HG03175 (cell line): ENCODE measurements around the gene RPLP2.

ENCODE experiments used
- ATAC-seq: cut with Tn5 transposase; IDR thresholded peaks from one replicate; pipeline ENCODE4 v1.9.1; 2021; ENCODE audit warnings: mild to moderate bottlenecking, moderate library complexity; ENCODE audit not compliant: unreplicated experiment

The RPLP2 gene

DNA sequence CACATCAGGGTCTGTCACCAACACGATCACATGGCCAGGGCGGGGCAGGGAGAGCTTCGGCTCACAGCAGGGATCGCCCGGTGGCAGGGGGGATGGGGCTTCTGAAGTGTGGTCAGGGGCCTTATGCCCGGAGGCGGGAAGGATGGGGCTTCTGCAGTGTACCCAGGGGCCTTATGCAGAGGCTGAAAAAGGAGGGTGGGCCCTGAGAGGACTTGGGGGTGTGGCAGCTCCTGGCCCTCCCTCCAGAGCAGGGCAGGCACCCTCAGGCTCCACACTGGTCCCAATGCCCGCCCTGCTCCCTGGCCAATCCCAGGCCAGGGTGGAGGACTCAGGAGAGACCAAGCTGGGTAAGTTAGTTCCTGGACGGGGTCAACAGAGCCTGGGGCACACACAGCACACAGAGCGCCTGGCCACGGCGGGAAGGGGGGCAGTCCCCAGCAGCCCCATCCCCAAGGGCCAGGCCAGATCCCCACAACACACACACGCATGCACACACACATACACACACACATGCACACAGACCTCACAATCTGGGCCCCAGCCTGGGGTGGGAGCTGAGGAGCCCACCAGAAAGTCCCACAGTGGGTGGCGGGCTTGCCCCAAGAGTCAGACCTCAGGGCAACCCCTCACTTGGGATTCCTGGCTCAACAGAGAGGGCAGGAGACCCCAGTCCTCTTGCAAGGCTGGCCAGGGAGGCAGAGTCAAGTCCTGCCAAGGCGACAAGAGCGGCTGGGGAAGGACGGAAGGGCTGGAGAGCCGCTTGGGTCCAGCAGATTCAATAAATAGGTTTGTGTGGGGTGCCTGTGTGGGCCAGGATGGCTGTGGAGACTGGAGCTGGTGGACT lies 18.8 kb upstream of the RPLP2 start:
- ATAC-seq, result no peak

DNA sequence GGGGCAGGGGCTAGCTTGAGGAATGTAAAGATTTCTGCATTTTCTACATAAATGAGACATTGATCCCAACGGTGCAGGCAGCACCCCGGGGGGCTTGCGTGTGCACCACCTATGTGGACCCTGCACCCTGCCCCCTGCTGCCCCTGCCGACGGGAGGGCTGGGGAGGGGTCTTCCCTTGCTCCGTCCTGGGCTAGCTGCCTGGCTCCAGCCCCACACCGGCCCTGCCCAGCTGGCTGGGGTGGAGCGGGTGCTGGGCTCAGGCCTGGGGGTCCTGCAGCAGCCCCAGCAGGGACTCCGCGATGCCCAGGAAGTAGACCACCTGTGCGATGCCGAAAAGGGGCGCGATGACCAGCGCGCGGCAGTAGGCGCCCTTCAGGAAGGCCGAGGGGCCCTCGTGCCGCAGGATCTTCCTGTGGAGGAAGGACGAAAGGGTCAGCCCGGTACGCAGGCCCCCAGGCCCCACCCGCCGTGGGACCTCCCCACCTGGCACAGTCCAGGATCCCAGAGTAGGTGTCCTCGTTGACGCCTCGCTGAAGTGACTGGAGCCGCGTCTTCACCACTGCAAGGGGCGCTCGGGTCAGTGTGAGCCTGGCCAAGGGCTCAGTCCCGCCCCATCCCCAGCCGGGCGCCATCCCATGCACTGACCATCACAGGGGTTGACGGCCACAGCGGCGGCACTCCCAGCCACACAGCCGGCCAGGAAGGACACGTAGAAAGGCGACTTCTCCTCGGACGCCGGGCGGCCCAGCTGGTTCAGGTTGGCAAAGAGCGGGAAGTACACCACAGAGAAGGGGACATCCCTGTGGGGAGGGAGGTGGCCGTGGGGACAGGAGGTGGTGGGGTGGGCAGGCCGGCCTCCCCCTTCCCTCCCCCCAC lies 17.9 kb upstream of the RPLP2 start:
- no peak for ATAC-seq

DNA sequence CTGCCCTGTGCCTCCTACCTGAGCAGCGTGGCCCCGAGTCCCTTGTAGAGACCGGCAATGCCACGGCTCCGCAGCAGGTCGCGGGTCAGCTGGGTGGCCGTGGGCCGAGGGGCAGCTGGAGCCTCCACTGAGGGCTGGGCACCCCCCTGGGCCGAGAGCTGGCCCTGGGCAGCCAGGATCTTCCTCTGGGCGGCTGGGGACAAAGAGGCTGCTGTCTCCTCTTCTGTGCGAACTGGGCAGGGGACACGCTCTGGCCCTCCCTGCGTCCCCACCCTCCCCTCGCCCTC lies 17.3 kb upstream of the RPLP2 start:
- ATAC-seq, result no peak

DNA sequence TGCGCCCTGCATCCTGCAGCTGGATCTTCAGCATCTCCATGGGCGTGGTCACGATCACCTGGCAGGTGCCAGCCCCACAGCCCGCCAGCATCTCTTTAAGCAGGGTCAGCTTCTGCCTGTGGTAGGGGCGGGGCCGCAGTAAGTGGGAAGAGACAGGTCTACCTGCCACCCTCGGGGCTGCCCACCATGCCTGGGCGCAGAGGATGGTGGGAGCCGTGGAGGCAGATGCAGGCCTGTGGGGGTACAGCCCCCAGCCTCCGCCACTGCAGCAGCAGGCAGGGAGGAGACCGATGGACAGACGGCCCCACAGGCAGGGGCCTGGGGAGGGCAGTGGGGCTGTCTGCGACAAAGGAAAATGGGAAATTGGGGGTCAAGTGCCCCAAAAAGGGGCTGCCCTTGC lies 16.9 kb upstream of the RPLP2 start:
- ATAC-seq, result no peak

DNA sequence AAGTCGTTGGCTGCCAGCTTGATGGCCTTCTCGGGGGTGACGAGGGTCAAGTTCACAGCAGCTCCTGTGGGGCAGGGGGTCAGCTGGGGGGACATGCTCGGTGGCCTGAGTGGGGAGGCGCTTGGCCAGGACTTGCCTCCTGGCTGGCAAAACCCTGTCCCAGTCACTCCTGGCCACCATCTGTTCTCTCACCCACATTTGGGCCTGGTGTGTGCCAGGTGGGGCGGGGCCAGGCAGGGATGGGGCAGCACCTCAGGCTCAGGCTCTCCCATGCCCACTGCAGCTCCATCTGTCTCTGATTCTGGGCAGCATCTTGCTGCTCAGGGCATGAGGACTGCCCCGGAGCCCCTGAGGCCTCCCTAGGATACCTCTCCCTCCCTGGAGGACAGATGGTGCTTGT lies 16.2 kb upstream of the RPLP2 start:
- ATAC-seq, result no peak

- no peak for ATAC-seq
Observed at GRCh38 chr11:794013-794765, 15.6 kb upstream of the RPLP2 start.

DNA sequence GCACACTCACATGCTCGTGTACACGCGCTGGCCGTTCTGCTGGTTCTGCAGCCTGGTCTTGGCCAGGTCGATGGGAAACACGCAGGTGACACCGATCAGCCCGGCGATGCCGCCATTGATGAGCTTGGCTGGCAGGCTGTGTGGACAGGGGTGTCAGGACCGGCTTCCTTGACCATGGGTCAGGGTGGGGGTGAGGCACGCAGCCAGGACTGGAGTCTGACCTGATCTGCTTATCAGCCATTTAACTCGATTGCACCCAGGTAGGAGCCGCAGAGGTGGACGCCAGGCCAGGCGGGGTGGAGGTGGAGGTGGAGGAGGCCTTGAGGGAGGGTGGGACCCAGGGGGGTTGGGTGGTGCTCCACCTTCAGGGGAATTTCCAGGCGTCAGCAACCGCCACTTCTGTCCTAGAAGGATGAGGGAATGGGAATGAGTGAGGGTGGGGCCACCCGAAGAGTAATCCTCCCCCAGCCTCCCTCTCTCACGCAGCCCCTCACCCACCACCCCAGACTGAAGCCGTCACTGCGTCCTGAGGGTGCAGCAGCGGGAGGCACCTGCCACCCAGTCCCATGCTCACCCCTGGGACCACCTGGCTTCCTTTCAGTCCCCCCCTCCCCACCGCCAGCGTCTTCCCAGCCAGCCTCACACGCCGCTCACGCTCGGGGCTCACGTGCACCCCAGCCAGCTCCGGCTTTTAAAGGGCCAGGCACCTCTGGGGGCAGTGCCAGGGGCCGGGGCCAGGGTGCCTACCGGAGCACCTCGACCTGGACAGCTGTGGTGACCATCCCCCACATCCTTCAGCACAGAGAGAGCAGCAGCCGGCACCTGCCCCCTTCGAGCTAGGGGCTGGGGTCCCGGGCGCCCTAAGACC lies 14.8 kb upstream of the RPLP2 start:
- ATAC-seq, result no peak

- ATAC-seq, result peak; percentile 28
Observed at GRCh38 chr11:795634-796564, 13.9 kb upstream of the RPLP2 start.

GRCh38 chr11:796565-797295 lies 13.0 kb upstream of the RPLP2 start:
- no peak for ATAC-seq

DNA sequence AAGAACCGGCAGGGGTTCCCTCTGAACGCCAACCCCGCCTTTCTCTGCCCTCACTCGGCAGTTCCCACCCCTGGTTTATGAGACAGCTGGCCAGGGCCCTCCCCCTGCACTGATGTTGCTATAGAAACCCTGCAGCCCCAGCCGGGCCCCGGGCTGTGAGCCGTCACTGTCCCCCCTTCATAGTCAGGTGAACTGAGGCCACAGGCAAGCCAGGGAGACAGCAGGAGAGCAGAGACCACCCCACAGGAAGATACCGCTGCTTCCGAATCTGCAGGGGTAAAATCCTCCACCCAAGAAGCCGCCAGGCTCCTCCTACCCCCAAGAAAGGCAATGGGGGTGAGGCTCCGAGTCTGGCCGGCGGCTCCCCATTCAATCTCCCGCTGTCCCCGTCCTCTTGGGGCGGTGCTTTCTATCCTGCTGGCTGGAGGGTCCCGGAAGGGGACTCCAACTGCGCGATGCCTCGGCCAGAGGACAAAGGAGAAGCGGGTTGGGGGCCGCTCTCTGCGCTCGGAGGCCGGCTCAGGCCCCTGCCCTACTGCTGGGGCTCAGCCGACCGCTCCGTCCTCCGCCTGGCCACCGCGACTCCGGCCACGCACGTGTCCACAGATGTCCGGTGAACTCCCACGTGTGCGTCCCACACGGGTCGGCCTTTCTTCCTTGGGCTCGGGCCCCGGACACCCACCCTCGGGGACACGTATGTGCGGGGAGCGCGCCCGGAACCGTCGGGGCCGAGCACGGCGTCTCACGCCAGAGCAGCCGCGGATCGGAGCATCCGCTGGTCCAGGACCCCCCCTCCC lies 12.3 kb upstream of the RPLP2 start:
- peak; percentile 44 for ATAC-seq

GRCh38 chr11:798093-798713 lies 11.6 kb upstream of the RPLP2 start, which contains the start of gene SLC25A22:
Gene SLC25A22 (minus strand): TSS chr11:798281. CDS start chr11:795006, 3,275 bp downstream.
- peak; percentile 60 for ATAC-seq

GRCh38 chr11:799641-800316 lies 10.0 kb upstream of the RPLP2 start:
- ATAC-seq, result no peak

GRCh38 chr11:800473-800872 lies 9.3 kb upstream of the RPLP2 start:
- ATAC-seq, result no peak

- ATAC-seq, result no peak
Observed at GRCh38 chr11:801097-801780, 8.5 kb upstream of the RPLP2 start.

GRCh38 chr11:802018-802617 lies 7.6 kb upstream of the RPLP2 start:
- ATAC-seq, result no peak
